Duodenal mucosa (tissue), 2 donors: ENCODE data around the gene RAI14.
"Not testable (repeated sequence)": the region's sequence is repeated elsewhere in the genome, so short reads cannot be mapped to it uniquely, and the experiment has no call there.

Experiments
- H3K27ac ChIP-seq: one replicate; pipeline ENCODE4 v1.7.0; 2013; ENCODE audit warnings: low read depth, low read length
- H3K27me3 ChIP-seq, 2 donors: one replicate each; pipeline ENCODE4 v1.7.0; 2013; ENCODE audit warnings: low read length in 2 of 2, control low read depth in 1 of 2; ENCODE audit not compliant: insufficient read depth in 2 of 2, control insufficient read depth in 1 of 2
- H3K36me3 ChIP-seq, 2 donors: one replicate each; pipeline ENCODE4 v1.7.0; 2013; ENCODE audit warnings: low read length in 2 of 2, control low read depth in 1 of 2; ENCODE audit not compliant: insufficient read depth in 2 of 2, control insufficient read depth in 1 of 2
- H3K4me1 ChIP-seq, 2 donors: one replicate each; pipeline ENCODE4 v1.7.0; 2013; ENCODE audit warnings: low read length in 2 of 2, control low read depth in 1 of 2; ENCODE audit not compliant: insufficient read depth in 2 of 2, control insufficient read depth in 1 of 2
- H3K4me3 ChIP-seq, 2 donors: one replicate each; pipeline ENCODE4 v1.7.0; 2013; ENCODE audit warnings: low read length in 2 of 2, low read depth in 1 of 2
- H3K9ac ChIP-seq, 2 donors: one replicate each; pipeline ENCODE4 v1.7.0; 2013; ENCODE audit warnings: low read length in 2 of 2, low read depth in 1 of 2
- H3K9me3 ChIP-seq, 2 donors: one replicate each; pipeline ENCODE4 v1.7.0; 2013; ENCODE audit warnings: low read length in 2 of 2, control low read depth in 1 of 2; ENCODE audit not compliant: control insufficient read depth in 1 of 2

Gene RAI14

DNA sequence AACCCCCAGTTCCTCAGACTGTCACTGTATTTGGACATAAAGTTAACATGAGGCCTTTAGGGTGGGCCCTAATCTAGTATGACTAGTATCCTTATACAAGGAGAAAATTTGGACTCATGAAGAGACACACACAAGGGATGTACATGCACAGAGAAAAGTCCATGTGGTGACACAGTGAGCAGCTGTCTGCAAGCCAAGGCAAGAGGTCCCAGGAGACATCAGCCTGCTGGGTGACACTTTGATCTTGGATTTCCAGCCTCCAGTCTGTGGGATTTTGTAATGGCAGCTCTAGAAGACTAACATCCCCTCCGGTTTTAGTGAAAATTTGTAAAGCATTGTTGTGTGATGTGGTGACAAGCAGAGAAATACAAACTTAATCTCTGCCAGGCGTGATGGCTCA is 66.1 kb downstream of the RAI14 start:
- no peak overlapping the region for H3K27ac ChIP-seq
- no peak overlapping the region for H3K9ac ChIP-seq
- no peaks in the 10 kb centered on the region for H3K4me1 ChIP-seq
- no peak overlapping the region for H3K4me3 ChIP-seq
- H3K27me3 ChIP-seq: no peaks in the 10 kb centered on the region
- no peaks in the 10 kb centered on the region for H3K9me3 ChIP-seq
- no peaks in the 10 kb centered on the region for H3K36me3 ChIP-seq

DNA sequence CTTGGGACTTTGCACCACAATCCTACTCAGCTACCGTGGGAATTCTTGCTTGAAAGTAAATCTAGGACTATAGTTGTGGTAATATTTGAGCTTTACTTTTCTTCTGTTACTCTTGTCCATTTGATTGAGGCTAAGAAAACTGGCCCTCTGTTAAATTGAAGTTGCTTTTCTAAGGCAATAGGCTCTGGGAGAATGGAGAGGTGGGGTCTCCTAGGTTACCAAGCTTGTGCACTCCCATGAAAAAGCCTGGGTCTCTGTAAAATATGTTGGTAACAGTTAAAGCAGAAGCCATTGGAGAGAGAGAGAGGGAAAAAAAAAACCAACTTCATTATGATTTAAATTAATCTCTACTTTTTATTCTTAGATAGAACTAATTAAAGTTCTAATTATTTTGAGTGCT is 68.6 kb downstream of the RAI14 start:
- H3K9ac ChIP-seq: no peak overlapping the region
- H3K9me3 ChIP-seq: no peaks in the 10 kb centered on the region
- H3K4me1 ChIP-seq: no peaks in the 10 kb centered on the region
- H3K27ac ChIP-seq: no peak overlapping the region
- no peak overlapping the region for H3K4me3 ChIP-seq
- no peaks in the 10 kb centered on the region for H3K27me3 ChIP-seq
- no peaks in the 10 kb centered on the region for H3K36me3 ChIP-seq

DNA sequence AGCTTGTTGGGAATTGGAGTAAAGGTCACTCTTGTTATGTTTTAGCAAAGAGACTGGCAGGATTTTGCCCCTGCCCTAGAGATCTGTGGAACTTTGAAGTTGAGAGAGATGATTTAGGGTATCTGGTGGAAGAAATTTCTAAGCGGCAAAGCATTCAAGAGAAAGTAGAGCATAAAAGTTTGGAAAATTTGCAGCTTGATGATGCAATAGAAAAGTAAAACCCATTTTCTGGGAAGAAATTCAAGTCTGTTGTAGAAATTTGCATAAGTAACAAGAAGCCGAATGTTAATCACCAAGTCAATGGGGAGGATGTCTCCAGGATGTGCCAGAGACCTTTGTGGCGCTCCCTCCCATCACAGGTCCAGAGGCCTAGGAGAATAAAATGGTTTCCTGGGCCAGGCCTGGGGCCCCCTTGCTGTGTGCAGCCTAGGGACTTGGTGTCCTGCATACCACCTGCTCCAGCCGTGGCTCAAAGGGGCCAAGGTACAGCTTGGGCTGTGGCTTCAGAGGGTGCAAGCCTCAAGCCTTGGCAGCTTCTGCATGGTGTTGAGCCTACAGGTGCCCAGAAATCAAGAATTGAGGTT is 71.1 kb downstream of the RAI14 start:
- H3K9me3 ChIP-seq, H3K4me3 ChIP-seq, H3K27ac ChIP-seq, H3K4me1 ChIP-seq, H3K36me3 ChIP-seq, H3K9ac ChIP-seq, H3K27me3 ChIP-seq: not testable (repeated sequence)

- H3K9me3 ChIP-seq: no peaks in the 10 kb centered on the region
- no peaks in the 10 kb centered on the region for H3K36me3 ChIP-seq
- H3K4me1 ChIP-seq: no peaks in the 10 kb centered on the region
- no peak overlapping the region for H3K27ac ChIP-seq
- no peak overlapping the region for H3K9ac ChIP-seq
- H3K27me3 ChIP-seq: no peaks in the 10 kb centered on the region
- no peak overlapping the region for H3K4me3 ChIP-seq
Observed at GRCh38 chr5:34728236-34728635, 72.1 kb downstream of the RAI14 start.

GRCh38 chr5:34731435-34732232 is 75.5 kb downstream of the RAI14 start:
- Histone ChIP-seq H3K27me3 (no peaks in the 10 kb centered on the region), H3K27ac (no peak overlapping the region), H3K9me3 (no peaks in the 10 kb centered on the region), H3K4me1 (no peaks in the 10 kb centered on the region), H3K9ac (no peak overlapping the region), H3K36me3 (no peaks in the 10 kb centered on the region), H3K4me3 (no peak overlapping the region)

GRCh38 chr5:34734326-34734725 is 78.2 kb downstream of the RAI14 start:
- Histone ChIP-seq H3K9me3 (no peaks in the 10 kb centered on the region), H3K4me3 (no peak overlapping the region), H3K9ac (no peak overlapping the region), H3K27ac (no peak overlapping the region), H3K27me3 (no peaks in the 10 kb centered on the region), H3K4me1 (no peaks in the 10 kb centered on the region), H3K36me3 (no peaks in the 10 kb centered on the region)

GRCh38 chr5:34735491-34736426 is 79.6 kb downstream of the RAI14 start:
- Histone ChIP-seq H3K4me3 (no peak overlapping the region), H3K36me3 (no peaks in the 10 kb centered on the region), H3K9me3 (no peaks in the 10 kb centered on the region), H3K27me3 (no peaks in the 10 kb centered on the region), H3K9ac (no peak overlapping the region), H3K27ac (no peak overlapping the region), H3K4me1 (no peaks in the 10 kb centered on the region)

GRCh38 chr5:34736445-34737115 is 80.5 kb downstream of the RAI14 start:
- no peak overlapping the region for H3K4me3 ChIP-seq
- H3K27ac ChIP-seq: no peak overlapping the region
- no peaks in the 10 kb centered on the region for H3K27me3 ChIP-seq
- no peaks in the 10 kb centered on the region for H3K36me3 ChIP-seq
- no peaks in the 10 kb centered on the region for H3K9me3 ChIP-seq
- no peak overlapping the region for H3K9ac ChIP-seq
- H3K4me1 ChIP-seq: no peaks in the 10 kb centered on the region

- Histone ChIP-seq H3K27me3 (no peaks in the 10 kb centered on the region), H3K9ac (no peak overlapping the region), H3K27ac (no peak overlapping the region), H3K4me3 (no peak overlapping the region), H3K9me3 (no peaks in the 10 kb centered on the region), H3K4me1 (no peaks in the 10 kb centered on the region), H3K36me3 (no peaks in the 10 kb centered on the region)
Observed at GRCh38 chr5:34737731-34738130, 81.6 kb downstream of the RAI14 start.
